Stimulated activated CD4-positive, alpha-beta T cell treated with anti-CD3 and anti-CD28 coated beads, Interleukin-12 subunit alpha, Interleukin-12 subunit beta, amount 100 ng/mL, for 48 hours (primary cell): ENCODE results near the gene ABCD1.
"Not testable (repeated sequence)": the region's sequence is repeated elsewhere in the genome, so short reads cannot be mapped to it uniquely, and the experiment has no call there.

Source experiments
- DNase-seq, 3 donors: peaks; one replicate each; pipeline ENCODE4 v3.0.0-alpha.2; 2020; ENCODE audit warnings: low read depth in 2 of 3, low spot score in 1 of 3

Gene ABCD1

GRCh38 chrX:153694256-153694655, 30.4 kb upstream of the ABCD1 start:
- not testable (repeated sequence) for DNase-seq

GRCh38 chrX:153694687-153695270, 29.9 kb upstream of the ABCD1 start:
- DNase-seq: no peak

GRCh38 chrX:153696100-153696499, 28.6 kb upstream of the ABCD1 start:
- DNase-seq: no peak

DNA sequence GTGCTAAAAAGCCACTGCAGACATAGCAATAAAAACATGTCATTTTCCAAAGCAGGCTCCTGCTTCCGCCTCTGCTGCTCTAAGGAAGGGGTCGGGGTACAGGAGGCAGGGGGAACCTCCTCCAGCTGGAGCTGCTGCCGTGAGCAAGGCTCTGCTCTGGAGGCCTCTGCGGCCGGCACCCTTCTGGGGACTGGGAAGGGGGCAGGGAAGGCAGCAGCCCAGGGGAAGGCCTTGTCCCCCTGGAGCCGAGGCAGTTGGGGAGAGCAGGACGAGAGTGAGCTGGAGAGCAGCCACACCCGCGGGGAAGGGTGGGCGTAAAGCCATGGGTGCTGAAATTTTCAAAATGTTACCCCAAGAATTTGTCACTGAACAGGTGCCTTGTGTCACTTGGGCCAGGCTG, 28.1 kb upstream of the ABCD1 start:
- DNase-seq: not testable (repeated sequence)

DNA sequence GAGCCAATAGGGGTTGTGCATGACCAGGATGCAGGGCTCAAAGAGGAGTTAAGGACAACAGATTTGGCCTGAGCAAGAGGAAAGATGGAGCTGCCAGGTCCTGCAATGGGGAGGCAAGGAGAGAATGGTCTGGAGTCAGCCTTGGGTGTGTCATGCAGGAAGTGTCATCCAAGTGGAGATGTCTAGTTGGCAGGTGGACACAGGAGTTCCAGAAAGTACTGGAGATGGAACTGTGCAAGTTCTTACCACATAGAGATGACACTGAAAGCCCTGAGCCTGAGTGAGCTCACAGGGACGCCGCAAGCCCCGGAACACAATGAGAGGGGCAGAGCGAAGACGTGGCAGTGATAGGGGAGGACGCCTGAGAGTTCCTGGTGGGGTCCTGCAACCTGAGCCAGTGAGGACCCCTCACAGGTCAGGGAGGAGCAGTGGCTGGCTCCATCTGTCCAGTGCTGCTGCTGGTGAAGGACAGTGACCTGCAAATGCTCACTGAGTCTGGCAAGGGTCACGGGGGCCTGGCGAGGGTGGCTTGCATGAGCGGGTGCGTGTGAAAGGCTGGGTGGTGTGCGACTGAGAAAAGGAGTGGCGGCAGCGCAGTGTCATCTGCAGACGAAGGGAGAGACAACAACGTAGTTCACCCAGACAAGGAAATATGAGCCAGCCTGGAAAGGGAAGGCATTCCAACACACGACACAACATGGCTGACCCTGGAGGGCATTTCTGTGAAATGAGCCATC, 27.5 kb upstream of the ABCD1 start:
- DNase-seq: not testable (repeated sequence)

- no peak for DNase-seq
Observed at GRCh38 chrX:153697924-153698865, 26.5 kb upstream of the ABCD1 start.

- DNase-seq: not testable (repeated sequence)
Observed at GRCh38 chrX:153699210-153699783, 25.4 kb upstream of the ABCD1 start.

DNA sequence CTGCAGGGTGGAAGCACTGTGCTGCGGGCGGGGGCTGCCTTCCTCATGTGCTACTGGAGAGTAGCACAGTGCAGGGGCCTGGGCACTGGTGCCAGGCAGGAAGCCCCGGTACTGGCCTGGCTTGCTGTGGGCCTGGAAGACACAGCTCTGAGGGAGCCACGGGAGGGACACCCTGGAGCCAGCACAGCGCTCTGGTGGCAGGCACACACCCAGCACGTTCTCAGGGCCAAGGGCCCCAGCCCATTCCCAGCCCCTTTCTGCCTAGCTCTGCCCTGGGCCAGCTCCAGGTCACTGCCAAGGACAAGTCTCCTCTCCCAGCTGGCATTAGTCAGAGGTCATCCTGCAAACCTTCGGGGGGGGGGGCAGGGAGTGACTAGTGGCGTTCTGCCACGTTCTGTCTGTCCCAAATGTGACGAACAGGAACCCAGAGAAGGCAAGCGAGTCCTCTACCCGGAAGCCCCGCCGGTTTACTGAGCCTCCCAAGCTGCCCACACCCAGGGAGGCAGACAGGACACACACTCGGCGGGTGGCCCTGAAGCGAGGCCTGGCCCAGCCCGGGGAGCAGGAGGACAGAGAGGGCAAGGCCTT, 24.8 kb upstream of the ABCD1 start:
- not testable (repeated sequence) for DNase-seq

DNA sequence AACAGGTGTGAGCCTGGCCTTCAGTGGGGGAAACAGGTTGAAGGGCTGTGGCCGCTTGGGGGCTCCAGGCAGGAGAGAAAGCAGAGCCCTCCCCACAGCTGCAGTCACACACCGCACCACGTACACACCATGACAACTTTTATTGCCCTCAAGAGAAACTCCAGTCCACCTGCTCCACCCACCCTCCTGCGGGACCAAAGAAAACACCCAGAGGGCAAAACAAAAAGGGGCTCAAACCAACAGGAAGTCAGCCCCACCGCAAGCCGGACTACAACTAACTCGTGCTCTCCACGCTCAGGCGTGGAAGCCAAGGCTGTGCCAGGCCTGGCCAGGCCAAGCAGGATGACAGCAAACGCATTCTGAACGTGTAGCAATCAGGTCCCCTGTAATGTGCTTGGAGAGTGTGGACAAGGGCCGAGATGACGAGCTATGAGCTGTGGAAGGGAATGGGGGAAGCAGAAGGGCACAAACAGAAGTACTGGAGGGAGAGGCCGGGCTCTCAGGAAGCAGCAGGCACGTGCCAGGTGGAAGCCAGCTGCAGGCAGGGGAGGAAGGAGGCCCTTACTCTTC, 24.2 kb upstream of the ABCD1 start:
- DNase-seq: no peak

- DNase-seq: no peak
Observed at GRCh38 chrX:153700967-153701366, 23.7 kb upstream of the ABCD1 start.

DNA sequence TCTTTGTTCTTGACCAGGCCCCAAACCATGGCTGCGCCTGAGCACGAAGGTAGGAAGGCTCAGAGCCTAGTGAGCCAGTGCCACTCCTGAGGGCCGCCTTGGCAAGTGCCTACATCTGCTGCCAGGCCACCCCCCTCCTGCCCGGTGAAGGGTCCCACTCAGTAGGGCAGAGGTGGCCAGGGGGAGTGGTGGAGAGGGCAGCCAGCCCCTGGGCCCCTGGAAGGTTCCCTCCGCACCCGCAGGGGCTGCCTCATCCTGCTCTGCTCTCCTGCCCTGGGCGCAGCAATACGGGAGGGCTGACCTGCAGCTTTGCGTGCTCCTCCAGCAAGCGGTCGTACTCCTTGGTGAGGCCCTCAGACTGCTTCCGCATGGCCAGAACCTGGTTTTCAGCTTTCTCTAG, 22.9 kb upstream of the ABCD1 start:
- DNase-seq: no peak

- no peak for DNase-seq
Observed at GRCh38 chrX:153702336-153703035, 22.2 kb upstream of the ABCD1 start.

- no peak for DNase-seq
Observed at GRCh38 chrX:153703036-153703370, 21.7 kb upstream of the ABCD1 start.

DNA sequence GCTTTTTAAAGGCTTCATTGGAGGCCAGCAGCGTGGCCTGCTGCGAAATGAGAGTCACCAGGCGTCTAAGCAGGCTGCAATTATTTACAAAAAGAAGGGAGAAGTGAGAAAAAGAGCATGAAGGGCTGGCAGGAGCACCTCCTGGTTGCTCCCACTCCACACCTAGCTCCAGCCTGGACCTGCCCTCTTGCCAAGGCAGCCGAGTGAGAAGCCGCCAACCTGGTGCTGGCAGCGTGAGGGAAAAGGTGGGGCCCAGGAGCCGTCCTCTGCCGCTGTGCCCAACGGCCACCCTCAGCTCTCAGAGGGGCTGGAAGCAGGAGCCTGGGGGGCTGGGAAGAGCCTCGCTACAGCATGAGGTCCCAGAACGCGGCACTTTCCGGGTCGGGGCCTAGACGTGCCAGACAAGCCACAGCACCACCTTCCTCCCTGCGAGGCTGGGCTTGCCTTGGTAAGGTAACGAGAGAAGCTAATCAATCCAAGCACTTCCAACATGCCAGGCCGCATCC, 20.6 kb upstream of the ABCD1 start:
- DNase-seq: no peak

DNA sequence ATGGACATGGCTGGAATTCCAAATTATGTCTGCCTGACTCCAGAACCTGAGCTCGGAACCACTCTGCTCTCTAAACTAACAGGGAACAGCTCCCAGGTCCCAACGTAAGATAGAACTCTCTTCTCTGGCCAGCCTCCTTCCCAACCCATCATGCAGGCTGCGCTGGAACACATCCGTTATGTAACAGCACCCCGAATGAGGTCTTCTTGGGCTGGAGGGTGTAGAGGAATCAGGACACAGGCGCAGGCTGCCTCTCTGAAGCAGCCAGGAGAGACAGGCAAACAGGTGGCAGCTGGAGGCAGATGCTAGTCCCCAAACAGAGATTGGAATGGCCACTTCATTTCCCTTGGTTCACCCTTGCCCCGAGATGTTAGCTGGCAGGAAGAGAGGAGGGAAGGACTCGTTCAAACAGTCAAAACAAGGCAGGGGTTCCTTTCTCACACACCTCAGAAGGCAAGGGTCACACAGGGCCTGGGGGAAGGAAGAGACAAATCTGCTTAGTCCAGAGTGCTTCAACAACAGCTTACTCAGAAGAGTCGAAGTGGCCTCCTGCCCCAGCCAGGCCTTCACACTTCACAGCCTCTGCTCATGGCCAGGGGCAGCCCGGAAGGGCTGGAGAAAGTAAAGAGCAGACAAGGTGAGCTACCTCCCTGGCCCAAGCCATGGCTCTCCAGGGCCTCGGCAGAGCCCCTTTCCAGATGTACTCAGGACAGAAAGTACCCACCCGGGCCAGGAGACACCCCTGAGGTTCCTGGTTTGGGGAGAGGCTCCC, 19.8 kb upstream of the ABCD1 start:
- not testable (repeated sequence) for DNase-seq

DNA sequence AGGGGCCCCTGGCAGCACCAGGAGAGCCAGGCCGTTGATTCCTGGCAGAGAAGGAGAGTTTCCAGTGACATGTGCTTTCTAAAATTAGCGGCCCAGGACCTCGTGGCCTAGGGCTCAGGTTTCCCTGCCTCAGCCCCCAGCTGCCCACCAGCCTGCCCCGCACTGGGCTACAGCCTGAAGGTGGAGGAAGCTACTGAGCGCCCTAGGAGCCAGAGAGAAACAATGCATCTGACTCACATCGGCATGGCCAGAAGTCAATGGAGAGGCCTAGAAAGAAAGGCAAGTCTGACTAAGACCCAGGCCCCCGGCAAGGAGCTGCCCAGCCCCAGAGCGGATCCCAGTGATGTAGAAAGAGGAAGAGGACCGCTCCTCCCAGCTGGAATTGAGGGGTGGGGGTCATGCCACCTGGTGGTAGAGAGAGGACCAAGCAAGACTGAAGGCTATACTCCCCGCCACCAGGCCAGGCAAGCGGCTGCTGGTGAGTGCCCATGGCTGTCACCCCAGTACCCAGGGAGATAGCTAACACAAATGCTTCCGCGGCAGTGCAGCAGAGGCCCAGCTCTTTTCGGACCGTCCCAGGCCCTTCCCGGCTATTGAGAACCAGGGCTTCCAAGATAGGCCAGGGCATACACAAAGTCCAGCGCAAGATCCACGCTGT, 19.1 kb upstream of the ABCD1 start:
- DNase-seq: not testable (repeated sequence)

DNA sequence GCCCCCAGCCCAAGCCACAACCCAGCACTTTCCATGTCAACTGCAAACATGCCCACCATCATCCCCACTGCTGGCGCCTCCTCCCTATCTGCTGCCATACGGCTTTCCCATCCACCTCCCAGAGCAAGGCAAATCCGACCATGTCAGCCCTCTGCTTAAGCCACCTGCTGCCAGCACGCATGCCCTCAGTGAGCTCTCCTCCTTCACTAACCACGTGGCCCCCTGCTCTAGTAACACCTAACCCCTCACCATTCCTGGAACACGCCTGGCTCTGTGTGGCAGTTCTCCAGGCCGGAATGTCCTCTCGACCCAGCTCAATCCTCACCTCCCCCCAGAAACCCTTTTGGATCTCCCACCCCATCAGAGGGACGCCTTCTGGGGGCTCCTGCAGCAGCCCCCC, 17.9 kb upstream of the ABCD1 start:
- DNase-seq: no peak

GRCh38 chrX:153707406-153707805, 17.2 kb upstream of the ABCD1 start:
- DNase-seq: no peak

DNA sequence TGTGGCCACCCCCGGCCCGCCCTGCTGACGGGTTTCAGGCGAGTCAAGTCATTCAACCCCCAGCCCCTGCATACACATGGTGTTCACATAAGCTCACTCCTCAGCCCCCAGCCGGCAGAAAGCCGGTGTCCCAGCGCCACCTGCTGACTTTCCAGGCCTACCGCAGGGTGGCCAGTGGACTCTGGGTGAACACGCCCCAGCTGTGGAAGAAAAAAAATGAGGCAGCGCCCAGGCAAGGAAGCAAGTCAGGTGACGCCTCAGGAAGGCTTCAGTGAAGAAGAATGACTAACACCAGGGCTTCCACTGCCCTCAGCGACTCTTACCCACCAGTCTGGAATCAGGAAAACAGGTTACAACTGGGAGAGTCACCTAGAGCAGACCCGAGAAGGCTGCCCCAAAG, 16.2 kb upstream of the ABCD1 start:
- DNase-seq: peak in 1 of 3 donors; percentile 33
